Keratinocyte (primary cell): ENCODE measurements around the gene FGFBP1. TPM values are rescaled to one million over a fixed set of nuclear protein-coding genes. Genes with fewer than 3 reads are reported as not detected.

ENCODE experiments used
- DNase-seq: peaks from one replicate; pipeline ENCODE4 v3.0.0-alpha.2; 2011; ENCODE audit warnings: low read depth, missing footprints, low spot score
- FAIRE-seq: peaks from 2 replicates; lab custom pipeline; 2011; peaks lifted over from hg19 to GRCh38; lab: Jason Lieb, UNC
- H2AFZ ChIP-seq: 2 replicates; pipeline ENCODE4 v1.6.0; 2012; ENCODE audit warnings: low read length, control low read depth, inconsistent platforms; ENCODE audit not compliant: control insufficient read depth
- H3K27ac ChIP-seq: 2 replicates; pipeline ENCODE4 v1.5.1; 2011; ENCODE audit warnings: low read length; ENCODE audit not compliant: control insufficient read depth, insufficient read depth
- H3K27me3 ChIP-seq: 3 replicates; pipeline ENCODE4 v1.6.0; 2011; ENCODE audit warnings: low read length; ENCODE audit not compliant: control insufficient read depth, insufficient read depth; ENCODE audit errors: extremely low read depth
- H3K36me3 ChIP-seq, 2 experiments: 2 replicates in 1 of 2; 3 replicates in 1 of 2; pipeline ENCODE4 v1.5.1; 2011; ENCODE audit warnings: low read length in 2 of 2, mild to moderate bottlenecking in 1 of 2; ENCODE audit not compliant: control insufficient read depth in 2 of 2, insufficient read depth in 2 of 2; ENCODE audit errors: extremely low read depth in 1 of 2
- H3K4me1 ChIP-seq: 3 replicates; pipeline ENCODE4 v1.5.1; 2011; ENCODE audit warnings: low read length; ENCODE audit not compliant: control insufficient read depth, insufficient read depth; ENCODE audit errors: extremely low read depth
- H3K4me2 ChIP-seq: 3 replicates; pipeline ENCODE4 v1.6.0; 2011; ENCODE audit warnings: low read depth, low read length; ENCODE audit not compliant: control insufficient read depth, insufficient read depth; ENCODE audit errors: extremely low read depth
- H3K4me3 ChIP-seq, 3 experiments: fragments of 200-600 bp in 1 of 3; sonication (generic) in 1 of 3; 2 replicates in 2 of 3; 3 replicates in 1 of 3; pipeline ENCODE4 v1.5.1; 2011 to 2016; ENCODE audit warnings: low read length in 3 of 3, mild to moderate bottlenecking in 3 of 3, control low read depth in 2 of 3, inconsistent platforms in 1 of 3, low read depth in 1 of 3, mixed read lengths in 1 of 3, mixed run types in 1 of 3, moderate library complexity in 1 of 3; ENCODE audit not compliant: control insufficient read depth in 2 of 3, insufficient read depth in 2 of 3; ENCODE audit errors: extremely low read depth in 1 of 3
- H3K79me2 ChIP-seq: 2 replicates; pipeline ENCODE4 v1.6.0; 2012; ENCODE audit warnings: low read length; ENCODE audit not compliant: control insufficient read depth, insufficient read depth
- H3K9ac ChIP-seq: 3 replicates; pipeline ENCODE4 v1.6.0; 2011; ENCODE audit warnings: low read length; ENCODE audit not compliant: control insufficient read depth, insufficient read depth; ENCODE audit errors: extremely low read depth
- H3K9me1 ChIP-seq: 3 replicates; pipeline ENCODE4 v1.6.0; 2011; ENCODE audit warnings: low read length; ENCODE audit not compliant: control insufficient read depth, insufficient read depth; ENCODE audit errors: extremely low read depth
- H3K9me3 ChIP-seq: 2 replicates; pipeline ENCODE4 v1.5.1; 2012; ENCODE audit warnings: low read depth, low read length; ENCODE audit not compliant: control insufficient read depth
- H4K20me1 ChIP-seq: 3 replicates; pipeline ENCODE4 v1.6.0; 2011; ENCODE audit warnings: low read length; ENCODE audit not compliant: control insufficient read depth, insufficient read depth; ENCODE audit errors: extremely low read depth
- EZH2 ChIP-seq: IDR thresholded peaks from one replicate; pipeline ENCODE4 v1.6.1; 2012; ENCODE audit warnings: inconsistent platforms, mild to moderate bottlenecking, low read length, moderate library complexity
- dilution Hi-C: fragments of 300-500 bp; cut with MboI; formaldehyde crosslinking; loops from one replicate; pipeline ENCODE4 v1.7.0; 2020; ENCODE audit warnings: low sequenced_read_pairs; ENCODE audit not compliant: extremely low pct_ligation_motif_present
- polyA plus RNA-seq, 5 experiments: library from polyadenylated mRNA; depleted of rRNA in 3 of 5; stranded (reverse) in 3 of 5; stranded (forward) in 1 of 5; unstranded in 1 of 5; fragments of >200 nt; gene quantifications; 1 replicate in 1 of 5; 2 replicates in 3 of 5; 3 replicates in 1 of 5; pipeline versions ENCODE4 v1.2.1 to v1.2.3, GENCODE V29; 2011 to 2012; ENCODE audit warnings: missing spikeins in 2 of 5, low read depth in 1 of 5, low replicate concordance in 1 of 5
- TF ChIP-seq, protein P1 (sequence below), 3 experiments: IDR thresholded peaks in 1 of 3; conservative IDR thresholded peaks in 1 of 3; optimal IDR thresholded peaks in 1 of 3; 2 replicates in 2 of 3; 3 replicates in 1 of 3; pipeline versions ENCODE3 to v1.5.1; 2011; ENCODE audit warnings: low read length in 3 of 3, mild to moderate bottlenecking in 3 of 3, moderate library complexity in 2 of 3, control low read depth in 1 of 3, inconsistent platforms in 1 of 3; ENCODE audit not compliant: insufficient read depth in 2 of 3; ENCODE audit errors: extremely low read depth in 1 of 3

The FGFBP1 gene
- polyA plus RNA-seq, 1 donor (not counting 4 experiments of a cell fraction or from before 2014, with no cell fraction given) = 2,189 TPM

DNA sequence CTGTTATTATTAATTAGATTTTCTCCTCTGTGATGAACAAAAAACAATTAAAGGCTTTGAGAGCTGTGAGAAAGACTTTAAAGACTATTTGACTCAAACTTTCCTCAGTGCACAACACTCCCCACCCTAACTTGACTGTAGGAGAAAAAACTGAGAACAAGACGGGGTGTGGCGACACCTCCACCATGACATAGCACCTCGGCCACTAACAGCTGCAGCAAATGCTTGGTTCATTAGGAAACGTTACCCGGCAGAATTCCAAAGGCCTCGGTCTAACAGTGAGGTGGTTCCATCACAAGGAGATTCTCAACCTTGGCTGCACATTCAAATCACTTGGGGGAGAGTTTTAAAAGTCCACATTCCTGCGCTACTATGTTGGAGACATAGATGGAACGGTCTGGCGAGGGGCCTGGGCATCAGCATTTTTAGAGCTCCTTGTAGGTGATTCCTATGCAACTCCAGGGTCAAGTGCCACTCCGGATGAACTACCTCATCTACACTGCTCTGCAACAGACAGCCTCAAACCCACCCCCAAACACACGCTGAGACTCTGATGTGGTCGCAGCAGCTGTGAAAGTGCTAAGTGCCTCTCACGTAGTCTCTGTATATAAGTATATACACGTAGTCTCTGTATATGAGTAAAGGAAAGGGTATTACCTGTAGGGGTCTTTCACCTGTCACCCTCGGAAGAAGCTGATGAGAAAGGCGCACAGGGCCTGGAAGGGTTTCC is 23.4 kb upstream of the FGFBP1 start:
- Histone ChIP-seq H2AFZ (no peak overlapping the region), H4K20me1 (no peaks in the 10 kb centered on the region), H3K9me1 (no peaks in the 10 kb centered on the region), H3K9me3 (no peaks in the 10 kb centered on the region), H3K27ac (no peak overlapping the region), H3K4me3 (no peak overlapping the region), H3K79me2 (no peaks in the 10 kb centered on the region), H3K4me1 (no peaks in the 10 kb centered on the region), H3K4me2 (no peak overlapping the region), H3K27me3 (peaks cover 5% of the 10 kb centered on the region), H3K36me3 (no peaks in the 10 kb centered on the region), H3K9ac (no peak overlapping the region)
- DNase-seq (no peak), FAIRE-seq (no peak)
- dilution Hi-C loops = no loop called here
- TF ChIP-seq EZH2 = no peak
- TF ChIP-seq, protein P1, sequence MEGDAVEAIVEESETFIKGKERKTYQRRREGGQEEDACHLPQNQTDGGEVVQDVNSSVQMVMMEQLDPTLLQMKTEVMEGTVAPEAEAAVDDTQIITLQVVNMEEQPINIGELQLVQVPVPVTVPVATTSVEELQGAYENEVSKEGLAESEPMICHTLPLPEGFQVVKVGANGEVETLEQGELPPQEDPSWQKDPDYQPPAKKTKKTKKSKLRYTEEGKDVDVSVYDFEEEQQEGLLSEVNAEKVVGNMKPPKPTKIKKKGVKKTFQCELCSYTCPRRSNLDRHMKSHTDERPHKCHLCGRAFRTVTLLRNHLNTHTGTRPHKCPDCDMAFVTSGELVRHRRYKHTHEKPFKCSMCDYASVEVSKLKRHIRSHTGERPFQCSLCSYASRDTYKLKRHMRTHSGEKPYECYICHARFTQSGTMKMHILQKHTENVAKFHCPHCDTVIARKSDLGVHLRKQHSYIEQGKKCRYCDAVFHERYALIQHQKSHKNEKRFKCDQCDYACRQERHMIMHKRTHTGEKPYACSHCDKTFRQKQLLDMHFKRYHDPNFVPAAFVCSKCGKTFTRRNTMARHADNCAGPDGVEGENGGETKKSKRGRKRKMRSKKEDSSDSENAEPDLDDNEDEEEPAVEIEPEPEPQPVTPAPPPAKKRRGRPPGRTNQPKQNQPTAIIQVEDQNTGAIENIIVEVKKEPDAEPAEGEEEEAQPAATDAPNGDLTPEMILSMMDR (optimal IDR thresholded peaks at IDR 0.05 in 1 of 3, IDR thresholded peaks at IDR 0.05 in 1 of 3, conservative IDR thresholded peaks at IDR 0.05 in 1 of 3; ENCODE audit: extremely low read depth in 1 of 3, insufficient read depth in 2 of 3, low read length in 3 of 3) = no peak

DNA sequence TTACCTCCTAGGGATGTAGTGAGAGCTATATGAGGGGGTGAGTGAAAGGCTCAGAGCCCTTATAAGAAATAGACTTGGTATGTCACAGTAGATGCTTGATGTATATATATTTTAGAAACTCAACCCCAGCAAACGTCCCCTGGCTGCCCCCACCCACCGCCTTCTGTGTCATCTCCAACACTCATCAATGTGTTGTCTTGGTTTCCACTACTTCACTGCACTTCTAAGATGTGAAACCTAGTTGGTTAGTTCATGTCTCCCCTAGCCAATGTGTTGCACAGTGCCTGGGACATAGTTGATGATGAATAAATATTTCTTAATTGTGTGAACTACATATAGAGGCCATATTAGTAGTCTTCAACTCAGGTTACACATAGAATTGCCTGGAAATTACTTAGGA is 20.0 kb upstream of the FGFBP1 start:
- Histone ChIP-seq H3K9me1 (no peaks in the 10 kb centered on the region), H3K4me3 (no peak overlapping the region), H3K27me3 (no peaks in the 10 kb centered on the region), H3K4me1 (peaks cover 5% of the 10 kb centered on the region), H2AFZ (no peak overlapping the region), H3K9me3 (no peaks in the 10 kb centered on the region), H3K79me2 (no peaks in the 10 kb centered on the region), H3K27ac (no peak overlapping the region), H3K4me2 (no peak overlapping the region), H3K36me3 (no peaks in the 10 kb centered on the region), H3K9ac (no peak overlapping the region), H4K20me1 (no peaks in the 10 kb centered on the region)
- dilution Hi-C loops = no loop called here
- DNase-seq (no peak), FAIRE-seq (no peak)
- no peak for TF ChIP-seq EZH2
- TF ChIP-seq, protein P1 (optimal IDR thresholded peaks at IDR 0.05 in 1 of 3, IDR thresholded peaks at IDR 0.05 in 1 of 3, conservative IDR thresholded peaks at IDR 0.05 in 1 of 3; ENCODE audit: extremely low read depth in 1 of 3, insufficient read depth in 2 of 3, low read length in 3 of 3) = no peak
